ENCODE data around the gene SACM1L.

The SACM1L gene

GRCh38 chr3:45792516-45793172, 103.4 kb downstream of the SACM1L start:
- no peak for DNase-seq

- no peak for DNase-seq
Measured at GRCh38 chr3:45793482-45794176, 104.4 kb downstream of the SACM1L start.

- no peak for DNase-seq
Measured at GRCh38 chr3:45794177-45794560, 105.0 kb downstream of the SACM1L start.

GRCh38 chr3:45794660-45795059, 105.5 kb downstream of the SACM1L start:
- no peak for DNase-seq
